ENCODE results near the gene GIPC1. TPM values are rescaled to one million over a fixed set of nuclear protein-coding genes. Genes with fewer than 3 reads are reported as not detected.
A peak's percentile ranks its signal among the peaks of the same experiment; 100 is the strongest.

Gene GIPC1
- total RNA-seq, 1 donor from 2014 or later, result 327 TPM

DNA sequence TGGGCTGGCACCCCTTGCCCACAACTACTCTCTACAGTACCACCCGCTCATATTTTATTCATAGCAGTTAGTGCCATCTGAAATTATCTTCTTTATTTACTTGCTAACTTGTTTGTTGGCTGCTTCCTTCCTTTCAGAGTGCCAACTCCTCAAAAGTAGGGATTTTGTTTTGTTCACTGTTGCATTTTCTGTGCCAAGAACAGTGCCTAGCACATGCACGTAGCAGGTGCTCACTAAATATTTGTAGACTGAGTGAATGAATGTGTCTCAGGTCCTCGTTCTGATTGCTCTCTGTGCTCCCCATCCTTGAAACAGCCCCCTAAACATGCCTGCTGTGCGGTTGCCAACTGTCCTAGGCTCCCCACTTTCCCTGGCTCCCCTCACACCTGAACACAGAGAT, 1.5 kb downstream of the GIPC1 start:
- H3K36me3 ChIP-seq (ENCODE audit: control insufficient read depth, insufficient read depth, low read length), result peaks cover 17% of the 10 kb centered on the region
- H3K27me3 ChIP-seq (ENCODE audit: control insufficient read depth, insufficient read depth, low read length), result no peaks in the 10 kb centered on the region
- DNase-seq (ENCODE audit: low read depth), result no peak
- peak overlapping the region; percentile 82 for H3K4me3 ChIP-seq (ENCODE audit: low read depth, low read length)
- TF ChIP-seq CTCF (IDR thresholded peaks at IDR 0.05; ENCODE audit: insufficient read depth, low read length, severe bottlenecking), result no peak
- FAIRE-seq, result no peak

- Histone ChIP-seq H3K27me3 (ENCODE audit: control insufficient read depth, insufficient read depth, low read length) (no peaks in the 10 kb centered on the region), H3K4me3 (ENCODE audit: low read depth, low read length) (no peak overlapping the region), H3K36me3 (ENCODE audit: control insufficient read depth, insufficient read depth, low read length) (peaks cover 20% of the 10 kb centered on the region)
- FAIRE-seq (no peak), DNase-seq (ENCODE audit: low read depth) (no peak)
- no peak for TF ChIP-seq CTCF (IDR thresholded peaks at IDR 0.05; ENCODE audit: insufficient read depth, low read length, severe bottlenecking)
Measured at GRCh38 chr19:14492756-14493337, 3.1 kb downstream of the GIPC1 start.

DNA sequence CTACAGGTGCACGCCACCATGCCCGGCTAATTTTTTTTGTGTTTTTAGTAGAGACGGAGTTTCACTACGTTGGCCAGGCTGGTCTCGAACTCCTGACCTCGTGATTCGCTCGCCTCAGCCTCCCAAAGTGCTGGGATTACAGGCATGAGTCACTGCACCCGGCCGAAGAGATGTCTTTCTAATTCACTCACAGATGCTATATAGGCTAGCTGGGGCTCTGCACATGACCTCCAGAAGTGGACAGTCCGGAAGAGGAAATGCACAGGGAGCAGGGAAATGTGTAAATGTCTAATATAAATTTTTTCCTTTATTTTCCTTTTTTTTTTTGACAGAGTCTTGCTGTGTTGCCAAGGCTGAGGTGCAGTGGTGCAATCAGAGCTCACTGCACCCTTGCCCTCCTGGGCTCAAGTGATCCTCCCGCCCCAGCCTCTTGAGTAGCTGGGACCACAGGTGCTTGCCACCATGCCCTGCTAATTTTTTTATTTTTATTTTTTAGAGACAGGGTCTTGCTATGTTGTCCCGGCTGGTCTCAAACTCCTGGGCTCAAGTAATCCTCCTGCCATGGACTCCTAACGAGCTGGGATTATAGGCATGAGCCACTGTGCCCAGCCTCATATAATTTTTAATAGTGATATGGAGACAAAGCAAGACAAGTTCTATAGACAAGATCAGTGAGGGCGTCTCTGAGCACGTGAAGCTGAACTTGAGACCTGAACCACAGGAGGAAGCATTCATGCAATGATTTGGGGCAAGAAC, 8.4 kb downstream of the GIPC1 start:
- DNase-seq (ENCODE audit: low read depth) (no peak), FAIRE-seq (no peak)
- no peak for TF ChIP-seq CTCF (IDR thresholded peaks at IDR 0.05; ENCODE audit: insufficient read depth, low read length, severe bottlenecking)
- Histone ChIP-seq H3K27me3 (ENCODE audit: control insufficient read depth, insufficient read depth, low read length) (no peaks in the 10 kb centered on the region), H3K4me3 (ENCODE audit: low read depth, low read length) (no peak overlapping the region), H3K36me3 (ENCODE audit: control insufficient read depth, insufficient read depth, low read length) (peaks cover 18% of the 10 kb centered on the region)

DNA sequence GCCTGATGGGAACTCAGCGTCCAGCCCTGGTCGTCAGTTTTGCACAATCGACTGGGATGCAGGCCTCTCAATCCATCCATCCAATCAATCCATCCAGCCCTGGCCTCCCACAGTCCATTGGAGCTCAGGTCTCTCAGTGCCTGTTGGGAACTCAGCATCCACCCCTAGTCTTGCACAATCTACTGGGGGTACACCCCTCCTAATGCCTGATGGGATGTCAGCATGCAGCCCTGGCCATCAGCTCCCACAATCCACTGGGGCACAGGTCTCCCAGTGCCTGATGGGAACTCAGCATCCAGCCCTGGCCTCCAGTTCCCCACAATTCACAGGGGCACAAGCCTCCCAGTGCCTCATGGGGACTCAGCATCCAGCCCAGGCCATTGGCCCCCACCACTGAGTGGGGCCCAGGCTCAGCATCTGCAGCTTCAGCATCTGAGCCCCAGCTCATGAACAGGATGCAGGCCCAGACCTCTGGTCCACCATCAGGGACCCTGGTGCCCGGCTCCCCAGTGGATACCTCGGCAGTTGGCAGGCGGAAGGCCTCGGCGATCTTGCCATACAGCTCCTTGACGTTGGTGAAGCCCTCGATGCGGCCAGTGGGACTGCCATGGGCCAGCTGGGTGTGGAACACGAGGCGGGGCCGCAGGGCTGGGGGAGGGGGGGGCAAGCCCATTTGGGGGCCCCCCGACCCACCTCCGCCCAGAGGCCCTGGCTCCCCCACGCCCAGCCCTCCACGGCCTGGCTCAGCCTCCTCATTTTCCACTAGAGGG, 13.6 kb downstream of the GIPC1 start:
- no peak for DNase-seq (ENCODE audit: low read depth)
- FAIRE-seq, result no peak
- H3K27me3 ChIP-seq (ENCODE audit: control insufficient read depth, insufficient read depth, low read length), result no peaks in the 10 kb centered on the region
- H3K36me3 ChIP-seq (ENCODE audit: control insufficient read depth, insufficient read depth, low read length), result peaks cover 34% of the 10 kb centered on the region
- TF ChIP-seq CTCF (IDR thresholded peaks at IDR 0.05; ENCODE audit: insufficient read depth, low read length, severe bottlenecking), result no peak
- no peak overlapping the region for H3K4me3 ChIP-seq (ENCODE audit: low read depth, low read length)

DNA sequence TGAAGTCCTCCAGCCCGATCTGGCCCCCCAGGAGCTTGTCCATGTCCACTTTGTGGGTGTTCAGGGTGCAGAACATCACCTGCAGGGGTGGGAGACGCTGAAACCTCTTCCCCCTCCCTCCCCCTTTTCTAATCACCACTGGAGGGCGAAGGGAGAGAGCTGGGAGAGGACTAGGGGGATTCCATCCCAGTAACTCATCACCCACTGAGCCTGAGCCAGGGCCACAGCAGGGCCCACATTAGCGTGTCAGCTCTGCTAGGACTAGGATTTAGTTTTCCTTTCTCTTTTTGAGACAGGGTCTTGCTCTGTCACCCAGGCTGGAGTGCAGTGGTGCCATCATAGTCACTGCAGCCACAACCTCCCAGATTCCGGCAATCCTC, 15.2 kb downstream of the GIPC1 start:
- peaks cover 34% of the 10 kb centered on the region for H3K36me3 ChIP-seq (ENCODE audit: control insufficient read depth, insufficient read depth, low read length)
- TF ChIP-seq CTCF (IDR thresholded peaks at IDR 0.05; ENCODE audit: insufficient read depth, low read length, severe bottlenecking), result no peak
- DNase-seq (ENCODE audit: low read depth), result no peak
- H3K27me3 ChIP-seq (ENCODE audit: control insufficient read depth, insufficient read depth, low read length), result no peaks in the 10 kb centered on the region
- H3K4me3 ChIP-seq (ENCODE audit: low read depth, low read length), result no peak overlapping the region
- FAIRE-seq, result no peak

Measured in bronchial epithelial cell (primary cell).